A673 (cell line): ENCODE measurements around the gene CMC1.

Source experiments
- EZH2 ChIP-seq: fragments of 200-600 bp; sonication (generic); IDR thresholded peaks from 2 replicates; pipeline ENCODE4 v1.6.1; 2017; ENCODE audit warnings: borderline replicate concordance, low read depth, mild to moderate bottlenecking, mixed read lengths, antibody characterized with exemption, low read length; ENCODE audit not compliant: poor library complexity, severe bottlenecking
- TF ChIP-seq, protein P1 (sequence below): fragments of 300-800, 200-600 bp; sonication (generic); conservative IDR thresholded peaks from 2 replicates; pipeline ENCODE4 v1.5.1; 2017; ENCODE audit warnings: low read depth, mild to moderate bottlenecking, antibody characterized with exemption, low read length, moderate library complexity, mixed read lengths

DNA sequence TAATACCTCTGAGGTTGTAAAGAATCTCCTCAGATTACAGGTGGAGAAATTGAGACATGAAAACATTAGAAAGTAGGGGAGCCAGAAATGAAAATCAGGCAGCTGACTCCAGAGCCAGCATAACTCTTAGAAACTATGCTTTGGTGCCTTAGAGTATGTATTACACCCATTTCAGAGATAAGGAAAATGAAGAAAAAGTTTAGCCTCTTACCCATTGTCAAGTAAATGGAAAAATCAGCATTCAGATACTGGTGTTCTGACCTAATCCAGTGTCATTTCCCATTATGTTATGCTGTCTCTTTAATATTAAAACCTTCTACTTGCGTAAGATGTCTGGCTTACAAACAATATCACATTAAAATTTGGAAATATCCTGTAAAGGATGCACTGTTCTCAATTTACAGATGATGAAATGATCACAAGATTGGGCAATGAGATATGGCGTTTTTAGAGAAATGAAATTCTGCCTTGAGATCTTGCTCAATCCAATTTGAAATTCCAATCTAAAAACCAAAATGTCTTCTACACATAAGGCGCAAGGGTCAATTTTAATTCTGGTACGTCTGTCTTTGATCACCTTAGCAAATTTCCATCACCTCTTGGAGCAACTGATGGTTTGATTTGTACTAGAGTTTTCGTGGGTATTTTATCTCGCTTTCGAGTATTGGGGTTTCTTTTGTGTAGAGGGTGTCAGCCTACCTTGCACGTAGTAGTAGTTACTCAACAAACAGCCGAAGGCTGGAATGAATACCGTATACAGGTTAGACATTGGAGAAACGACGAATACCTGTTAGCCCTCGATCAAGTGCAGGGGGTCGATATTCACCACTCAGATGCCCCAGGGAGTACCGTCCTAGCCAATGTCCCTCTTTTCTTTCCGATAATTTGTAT lies 106.2 kb downstream of the CMC1 start:
- TF ChIP-seq, protein P1, sequence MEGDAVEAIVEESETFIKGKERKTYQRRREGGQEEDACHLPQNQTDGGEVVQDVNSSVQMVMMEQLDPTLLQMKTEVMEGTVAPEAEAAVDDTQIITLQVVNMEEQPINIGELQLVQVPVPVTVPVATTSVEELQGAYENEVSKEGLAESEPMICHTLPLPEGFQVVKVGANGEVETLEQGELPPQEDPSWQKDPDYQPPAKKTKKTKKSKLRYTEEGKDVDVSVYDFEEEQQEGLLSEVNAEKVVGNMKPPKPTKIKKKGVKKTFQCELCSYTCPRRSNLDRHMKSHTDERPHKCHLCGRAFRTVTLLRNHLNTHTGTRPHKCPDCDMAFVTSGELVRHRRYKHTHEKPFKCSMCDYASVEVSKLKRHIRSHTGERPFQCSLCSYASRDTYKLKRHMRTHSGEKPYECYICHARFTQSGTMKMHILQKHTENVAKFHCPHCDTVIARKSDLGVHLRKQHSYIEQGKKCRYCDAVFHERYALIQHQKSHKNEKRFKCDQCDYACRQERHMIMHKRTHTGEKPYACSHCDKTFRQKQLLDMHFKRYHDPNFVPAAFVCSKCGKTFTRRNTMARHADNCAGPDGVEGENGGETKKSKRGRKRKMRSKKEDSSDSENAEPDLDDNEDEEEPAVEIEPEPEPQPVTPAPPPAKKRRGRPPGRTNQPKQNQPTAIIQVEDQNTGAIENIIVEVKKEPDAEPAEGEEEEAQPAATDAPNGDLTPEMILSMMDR: no peak
- no peak for TF ChIP-seq EZH2
